ENCODE measurements around the gene TTC9B. TPM values are rescaled to one million over a fixed set of nuclear protein-coding genes. Genes with fewer than 3 reads are reported as not detected.

TTC9B gene
- total and polyA plus RNA-seq, 2 of the 8 experiments (the other 6 are each of a cell fraction or from before 2014, with no cell fraction given): 0.26 TPM; not detected in 1

DNA sequence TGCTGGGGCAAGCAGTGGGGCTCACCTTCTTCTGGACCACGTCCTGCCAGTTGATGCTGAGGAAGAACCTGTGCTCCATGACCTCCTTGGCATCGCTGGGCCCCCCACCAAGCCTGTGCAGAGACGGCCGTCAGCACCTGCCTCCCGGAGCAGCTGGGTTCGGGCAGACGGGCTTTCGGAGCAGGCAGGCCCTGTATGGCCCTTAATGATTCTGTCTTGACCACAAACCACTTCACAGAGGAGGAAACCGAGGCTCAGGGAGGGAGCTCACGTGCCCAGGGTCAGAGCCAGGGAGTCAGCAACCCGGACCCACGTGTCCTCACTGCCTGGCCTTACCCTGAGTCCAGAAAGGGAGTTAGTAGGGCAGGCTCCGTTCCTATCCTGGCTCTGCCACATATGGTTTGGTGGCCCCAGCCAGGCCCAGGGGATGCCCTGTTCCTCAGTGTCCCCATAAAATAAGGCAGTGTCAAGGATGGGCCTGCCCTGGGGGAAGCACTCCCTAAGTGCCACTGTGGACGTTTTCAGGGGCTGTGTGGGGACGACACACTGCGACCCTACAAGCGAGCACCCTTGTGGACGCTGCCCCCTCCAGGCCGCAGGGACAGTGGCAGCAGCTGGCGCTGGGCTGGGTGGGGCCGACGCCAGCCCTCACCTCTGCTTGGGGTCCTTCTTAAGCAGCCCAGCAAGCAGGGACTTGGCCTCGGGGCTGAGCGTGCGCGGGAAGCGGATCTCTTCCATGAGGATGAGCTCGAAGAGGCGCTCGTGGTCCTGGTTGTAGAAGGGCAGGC is 17.2 kb upstream of the TTC9B start:
- Histone ChIP-seq H3K23ac (ENCODE audit: insufficient read length) (no peak overlapping the region), H3K9me3 (ENCODE audit: insufficient read depth in 2 of 2, low read depth in 1 of 2, low read length in 1 of 2) (no peaks in the 10 kb centered on the region), H3K79me2 (ENCODE audit: control insufficient read depth in 1 of 2, insufficient read depth in 2 of 2, low read length in 2 of 2) (no peaks in the 10 kb centered on the region), H3K4me2 (ENCODE audit: insufficient read depth in 1 of 2, low read depth in 2 of 2, low read length in 2 of 2) (no peak overlapping the region), H3K79me1 (ENCODE audit: low read depth, low read length) (no peaks in the 10 kb centered on the region; the same call in 1 of the 2 replicates), H3K56ac (replicated peaks; ENCODE audit: insufficient read length, low read depth, low read length) (no peak overlapping the region), H3K9ac (replicated peaks in 1 of 4; ENCODE audit: extremely low read depth in 1 of 4, low read depth in 3 of 4, low read length in 3 of 4) (no peak overlapping the region), H3K14ac (ENCODE audit: insufficient read length) (no peak overlapping the region), H3K4ac (replicated peaks; ENCODE audit: insufficient read length, low read depth, low read length) (no peak overlapping the region), H4K5ac (ENCODE audit: insufficient read length, low read depth, low read length) (no peak overlapping the region), H2BK15ac (ENCODE audit: low read length) (no peak overlapping the region), H3K4me1 (replicated peaks in 1 of 4; ENCODE audit: control insufficient read depth in 3 of 4, insufficient read depth in 4 of 4, low read length in 3 of 4) (peaks cover 0 to 20% (median 13%) of the 10 kb centered on the region in 4 experiments; a peak in 6 of 7 replicates), H2BK5ac (ENCODE audit: low read depth, low read length) (peak overlapping the region; percentile 18; the same call in 1 of the 2 replicates), H3K18ac (ENCODE audit: extremely low read depth, low read length) (no peak overlapping the region), H3K27me3 (replicated peaks in 1 of 4; ENCODE audit: control insufficient read depth in 3 of 4, extremely low read depth in 1 of 4, insufficient read depth in 3 of 4, low read length in 3 of 4) (no peaks in the 10 kb centered on the region), H2BK120ac (replicated peaks; ENCODE audit: low read depth, low read length) (no peak overlapping the region), H4K91ac (replicated peaks; ENCODE audit: insufficient read length, low read length) (no peak overlapping the region), H2AK5ac (ENCODE audit: low read depth, low read length) (no peak overlapping the region), H2BK12ac (ENCODE audit: low read depth, low read length) (no peak overlapping the region), H4K8ac (ENCODE audit: extremely low read depth, insufficient read depth, low read length) (peak overlapping the region; percentile 79), H3K36me3 (ENCODE audit: control insufficient read depth in 2 of 4, insufficient read depth in 4 of 4, low read length in 3 of 4) (peaks cover 3 to 22% (median 8%) of the 10 kb centered on the region in 4 experiments; a peak in 6 of 8 replicates), H3K27ac (ENCODE audit: low read depth, low read length) (no peak overlapping the region), H3K23me2 (ENCODE audit: low read depth, low read length) (no peaks in the 10 kb centered on the region), H3K4me3 (ENCODE audit: extremely low read depth in 1 of 4, insufficient read depth in 2 of 4, low read depth in 3 of 4, low read length in 4 of 4) (no peak overlapping the region), H4K20me1 (replicated peaks in 1 of 2; ENCODE audit: control insufficient read depth in 1 of 2, insufficient read depth in 2 of 2, low read length in 2 of 2) (peaks cover 0 to 9% of the 10 kb centered on the region in 2 experiments), H2AFZ (ENCODE audit: low read length) (no peak overlapping the region), H2BK20ac (ENCODE audit: low read length) (no peak overlapping the region)
- ChIA-PET POLR2A (ENCODE audit: partially characterized antibody) (interaction anchor here (1.3 kb wide), 1 partner anchor 47 kb away, joined by 3 read pairs; no protein-coding TSS in a partner anchor), CTCF (ENCODE audit: partially characterized antibody) (interaction anchor here (0.6 to 3.5 kb wide), 18 partner anchors 9 to 96 kb away, joined by 3 to 13 read pairs (median 5); partner anchors contain the start of genes CCNP, MAP3K10 and TTC9B)
- FAIRE-seq: no peak
- WGBS, 2 experiments (ENCODE audit: extremely low coverage in 1 of 2, insufficient coverage in 1 of 2, insufficient read length in 1 of 2, insufficient replicate concordance in 2 of 2, low coverage in 1 of 2, low lambda C conversion rate in 2 of 2, missing lambda C conversion rate in 1 of 2): 84% methylated on average over 30 of the region's 30 CpGs; no CpG with 5 or more reads in 1 of the 2 experiments
- DNase-seq (ENCODE audit: low read depth in 1 of 2, low spot score in 2 of 2): no peak
- TF ChIP-seq RBBP5 (IDR thresholded peaks at IDR 0.05; ENCODE audit: borderline replicate concordance, low read depth, low read length) (no peak), NRF1 (IDR thresholded peaks at IDR 0.05; ENCODE audit: low read depth, low read length) (no peak), CHD2 (IDR thresholded peaks at IDR 0.05; ENCODE audit: low read length) (no peak), RAD21 (IDR thresholded peaks at IDR 0.05 in 1 of 2, conservative IDR thresholded peaks at IDR 0.05 in 1 of 2; ENCODE audit: low read depth in 2 of 2, low read length in 2 of 2) (peak; percentile 57 to 73), TBP (IDR thresholded peaks at IDR 0.05; ENCODE audit: low read depth, low read length) (no peak), HDAC2 (IDR thresholded peaks at IDR 0.05; ENCODE audit: borderline replicate concordance in 1 of 2, low read depth in 2 of 2, low read length in 2 of 2) (no peak), ZNF274 (IDR thresholded peaks at IDR 0.05; ENCODE audit: borderline replicate concordance, extremely low read depth, low read length) (no peak), RXRA (IDR thresholded peaks at IDR 0.05; ENCODE audit: insufficient read depth, low read depth, low read length) (no peak), USF2 (IDR thresholded peaks at IDR 0.05; ENCODE audit: low read length) (no peak)

Data from H1 (cell line).